ENCODE results near the gene TMEM14A. TPM values are rescaled to one million over a fixed set of nuclear protein-coding genes. Genes with fewer than 3 reads are reported as not detected.

The TMEM14A gene
- total RNA-seq, 1 donor: 19.9 TPM

DNA sequence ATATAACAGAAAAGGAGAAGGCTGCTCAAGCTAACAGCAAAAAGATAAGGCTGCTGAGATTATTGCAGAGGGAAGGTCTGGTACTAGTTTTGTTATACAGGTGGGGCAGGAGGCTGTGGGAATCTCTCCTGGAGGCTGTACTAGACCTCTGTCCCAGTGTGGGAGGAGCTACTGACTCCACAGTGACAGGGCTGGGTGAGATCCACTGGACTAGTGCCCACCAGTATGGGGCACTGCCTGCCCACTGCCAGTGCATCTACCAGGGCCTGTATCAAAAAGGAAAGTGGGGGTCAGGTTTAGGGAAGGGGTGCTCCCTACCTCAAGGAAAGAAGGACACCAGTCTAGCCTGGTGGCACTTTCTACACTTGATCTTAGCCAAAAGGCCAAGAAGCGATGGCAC lies 62.3 kb downstream of the TMEM14A start:
- Histone ChIP-seq H3K36me3 (ENCODE audit: insufficient read depth, low read length) (no peaks in the 10 kb centered on the region), H2AFZ (ENCODE audit: low read length) (no peak overlapping the region), H3K4me1 (ENCODE audit: insufficient read depth, low read length) (peaks cover 3% of the 10 kb centered on the region), H3K27ac (ENCODE audit: low read depth, low read length) (no peak overlapping the region), H4K20me1 (ENCODE audit: insufficient read depth, low read length) (no peaks in the 10 kb centered on the region), H3K9me3 (ENCODE audit: low read depth, low read length) (no peaks in the 10 kb centered on the region), H3K27me3 (ENCODE audit: insufficient read depth, low read length) (peaks cover 20% of the 10 kb centered on the region), H3K4me2 (ENCODE audit: insufficient read depth, low read length) (no peak overlapping the region), H3K4me3 (ENCODE audit: insufficient read depth, low read length) (no peak overlapping the region), H3K79me2 (ENCODE audit: insufficient read depth, low read length) (no peaks in the 10 kb centered on the region)
- DNase-seq (ENCODE audit: insufficient read length, low spot score, missing footprints): no peak
- TF ChIP-seq, protein P1, sequence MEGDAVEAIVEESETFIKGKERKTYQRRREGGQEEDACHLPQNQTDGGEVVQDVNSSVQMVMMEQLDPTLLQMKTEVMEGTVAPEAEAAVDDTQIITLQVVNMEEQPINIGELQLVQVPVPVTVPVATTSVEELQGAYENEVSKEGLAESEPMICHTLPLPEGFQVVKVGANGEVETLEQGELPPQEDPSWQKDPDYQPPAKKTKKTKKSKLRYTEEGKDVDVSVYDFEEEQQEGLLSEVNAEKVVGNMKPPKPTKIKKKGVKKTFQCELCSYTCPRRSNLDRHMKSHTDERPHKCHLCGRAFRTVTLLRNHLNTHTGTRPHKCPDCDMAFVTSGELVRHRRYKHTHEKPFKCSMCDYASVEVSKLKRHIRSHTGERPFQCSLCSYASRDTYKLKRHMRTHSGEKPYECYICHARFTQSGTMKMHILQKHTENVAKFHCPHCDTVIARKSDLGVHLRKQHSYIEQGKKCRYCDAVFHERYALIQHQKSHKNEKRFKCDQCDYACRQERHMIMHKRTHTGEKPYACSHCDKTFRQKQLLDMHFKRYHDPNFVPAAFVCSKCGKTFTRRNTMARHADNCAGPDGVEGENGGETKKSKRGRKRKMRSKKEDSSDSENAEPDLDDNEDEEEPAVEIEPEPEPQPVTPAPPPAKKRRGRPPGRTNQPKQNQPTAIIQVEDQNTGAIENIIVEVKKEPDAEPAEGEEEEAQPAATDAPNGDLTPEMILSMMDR (IDR thresholded peaks at IDR 0.05; ENCODE audit: extremely low read depth, low read depth, low read length): no peak

DNA sequence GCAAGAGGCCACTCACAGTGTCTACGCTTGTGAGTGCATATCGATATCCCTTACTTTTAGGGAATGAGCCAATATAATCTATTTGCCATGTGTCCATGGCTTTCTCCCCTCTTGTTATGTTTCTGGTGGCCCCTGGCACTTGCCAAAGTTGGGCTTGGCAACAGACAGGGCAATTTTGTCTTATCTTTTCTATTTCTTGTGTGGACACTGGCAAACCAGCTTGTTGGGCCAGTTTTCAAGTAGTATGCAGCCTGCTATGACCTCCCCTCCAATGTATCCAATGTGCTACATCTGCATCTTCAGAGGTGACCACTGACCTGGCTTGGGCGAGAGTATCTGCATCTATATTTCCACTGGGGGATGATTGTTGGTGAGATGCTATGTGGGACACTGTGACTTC lies 63.2 kb downstream of the TMEM14A start:
- TF ChIP-seq, protein P1 (IDR thresholded peaks at IDR 0.05; ENCODE audit: extremely low read depth, low read depth, low read length): no peak
- Histone ChIP-seq H3K4me1 (ENCODE audit: insufficient read depth, low read length) (no peaks in the 10 kb centered on the region), H3K9me3 (ENCODE audit: low read depth, low read length) (no peaks in the 10 kb centered on the region), H4K20me1 (ENCODE audit: insufficient read depth, low read length) (no peaks in the 10 kb centered on the region), H3K27ac (ENCODE audit: low read depth, low read length) (no peak overlapping the region), H3K79me2 (ENCODE audit: insufficient read depth, low read length) (no peaks in the 10 kb centered on the region), H3K4me3 (ENCODE audit: insufficient read depth, low read length) (no peak overlapping the region), H3K4me2 (ENCODE audit: insufficient read depth, low read length) (no peak overlapping the region), H2AFZ (ENCODE audit: low read length) (no peak overlapping the region), H3K27me3 (ENCODE audit: insufficient read depth, low read length) (peaks cover 20% of the 10 kb centered on the region), H3K36me3 (ENCODE audit: insufficient read depth, low read length) (no peaks in the 10 kb centered on the region)
- DNase-seq (ENCODE audit: insufficient read length, low spot score, missing footprints): no peak

DNA sequence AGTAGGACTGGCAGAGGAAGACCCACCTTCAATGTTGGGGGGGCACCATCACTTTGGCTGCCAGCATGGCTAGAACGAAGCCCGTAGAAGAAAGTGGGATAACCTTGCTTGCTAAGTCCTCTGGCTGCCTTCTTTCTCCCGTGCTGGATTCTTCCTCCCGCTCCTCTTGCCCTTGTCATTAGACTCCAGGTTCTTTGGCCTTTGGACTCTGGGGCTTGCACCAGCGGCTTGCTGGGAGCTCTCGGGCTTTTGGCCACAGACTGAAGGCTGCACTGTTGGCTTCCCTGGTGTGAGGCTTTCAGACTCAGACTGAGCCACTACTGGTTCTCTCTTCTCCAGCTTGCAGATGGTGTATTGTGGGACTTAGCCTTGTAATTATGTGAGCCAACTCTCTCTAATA lies 64.2 kb downstream of the TMEM14A start:
- Histone ChIP-seq H3K4me3 (ENCODE audit: insufficient read depth, low read length) (no peak overlapping the region), H3K9me3 (ENCODE audit: low read depth, low read length) (peaks cover 1% of the 10 kb centered on the region), H3K27me3 (ENCODE audit: insufficient read depth, low read length) (peaks cover 29% of the 10 kb centered on the region), H3K4me1 (ENCODE audit: insufficient read depth, low read length) (no peaks in the 10 kb centered on the region), H3K36me3 (ENCODE audit: insufficient read depth, low read length) (no peaks in the 10 kb centered on the region), H2AFZ (ENCODE audit: low read length) (no peak overlapping the region), H4K20me1 (ENCODE audit: insufficient read depth, low read length) (no peaks in the 10 kb centered on the region), H3K27ac (ENCODE audit: low read depth, low read length) (no peak overlapping the region), H3K79me2 (ENCODE audit: insufficient read depth, low read length) (no peaks in the 10 kb centered on the region), H3K4me2 (ENCODE audit: insufficient read depth, low read length) (no peak overlapping the region)
- TF ChIP-seq, protein P1 (IDR thresholded peaks at IDR 0.05; ENCODE audit: extremely low read depth, low read depth, low read length): no peak
- no peak for DNase-seq (ENCODE audit: insufficient read length, low spot score, missing footprints)

DNA sequence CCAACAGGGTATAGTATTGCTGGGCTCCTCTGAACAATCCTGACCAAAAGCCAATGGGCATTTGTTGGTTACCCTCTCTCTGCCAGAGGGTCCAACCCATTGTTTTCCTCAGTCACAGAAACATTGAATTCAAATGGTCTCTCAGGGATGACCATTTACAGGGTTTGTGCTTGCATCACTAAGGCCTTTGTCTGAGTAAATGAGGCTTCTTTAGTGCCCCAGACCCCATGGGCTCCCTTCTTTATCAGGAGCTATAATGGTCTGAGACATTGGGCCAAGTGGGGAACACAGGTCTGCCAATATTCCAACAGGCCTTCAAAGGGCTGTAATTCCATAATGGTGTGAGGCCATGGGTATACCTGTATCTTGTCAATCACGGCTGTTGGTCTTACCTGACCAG lies 65.2 kb downstream of the TMEM14A start:
- H3K36me3 ChIP-seq (ENCODE audit: insufficient read depth, low read length): no peaks in the 10 kb centered on the region
- H3K27me3 ChIP-seq (ENCODE audit: insufficient read depth, low read length): peaks cover 35% of the 10 kb centered on the region
- no peak overlapping the region for H3K4me2 ChIP-seq (ENCODE audit: insufficient read depth, low read length)
- DNase-seq (ENCODE audit: insufficient read length, low spot score, missing footprints): no peak
- no peaks in the 10 kb centered on the region for H4K20me1 ChIP-seq (ENCODE audit: insufficient read depth, low read length)
- no peak overlapping the region for H3K4me3 ChIP-seq (ENCODE audit: insufficient read depth, low read length)
- H2AFZ ChIP-seq (ENCODE audit: low read length): no peak overlapping the region
- H3K4me1 ChIP-seq (ENCODE audit: insufficient read depth, low read length): no peaks in the 10 kb centered on the region
- no peaks in the 10 kb centered on the region for H3K79me2 ChIP-seq (ENCODE audit: insufficient read depth, low read length)
- H3K9me3 ChIP-seq (ENCODE audit: low read depth, low read length): peaks cover 5% of the 10 kb centered on the region
- TF ChIP-seq, protein P1 (IDR thresholded peaks at IDR 0.05; ENCODE audit: extremely low read depth, low read depth, low read length): no peak
- no peak overlapping the region for H3K27ac ChIP-seq (ENCODE audit: low read depth, low read length)

Small RNA genes within 50 kb of the gene (small RNA-seq; reads per million reads assigned to genes)
- gene AL109918.2: not detected

Other genes with a start within 250 kb of the TMEM14A start
- 129 and 155 TPM in 2 replicates for gene TRAM2, start 94.1 kb upstream of the TMEM14A start, total RNA-seq
- not detected in 2 replicates for gene GSTA2, start 92.4 kb downstream of the TMEM14A start, total RNA-seq
- gene GSTA1, start 132.7 kb downstream of the TMEM14A start, total RNA-seq: not detected in 2 replicates
- gene GSTA5, start 169.7 kb downstream of the TMEM14A start, total RNA-seq: not detected in 2 replicates
- gene GSTA3, start 238.6 kb downstream of the TMEM14A start, total RNA-seq: not detected in 2 replicates